CD4-positive, alpha-beta T cell treated with Interleukin-17A for 4 hours (primary cell): ENCODE measurements around the gene RB1.

ENCODE experiments used
- DNase-seq: peaks from one replicate; pipeline ENCODE4 v3.0.0-alpha.2; 2020; ENCODE audit warnings: mixed read lengths

The RB1 gene

GRCh38 chr13:48457578-48458242 is 154.2 kb downstream of the RB1 start:
- no peak for DNase-seq

DNA sequence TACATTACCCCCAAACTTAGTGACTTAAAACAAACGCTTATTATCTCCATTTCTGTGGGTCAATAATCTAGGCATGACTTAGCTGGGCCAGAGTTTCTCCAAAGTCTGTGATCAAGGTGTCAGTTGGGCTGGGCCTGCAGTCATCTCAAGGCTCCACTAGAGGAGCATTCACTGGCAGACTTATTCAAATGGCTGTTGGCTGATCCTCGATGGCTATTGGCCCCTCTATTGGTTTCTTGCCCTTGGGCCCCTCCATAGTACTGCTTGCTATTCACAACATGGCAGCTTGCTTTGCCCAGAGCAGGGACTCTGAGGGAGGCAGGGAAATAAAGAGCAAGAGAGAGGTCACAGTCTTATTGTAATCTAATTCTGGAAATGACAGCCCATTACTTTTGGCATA is 171.7 kb downstream of the RB1 start:
- no peak for DNase-seq

GRCh38 chr13:48476215-48476614 is 172.7 kb downstream of the RB1 start:
- DNase-seq, result no peak

GRCh38 chr13:48476686-48477085 is 173.1 kb downstream of the RB1 start:
- no peak for DNase-seq

DNA sequence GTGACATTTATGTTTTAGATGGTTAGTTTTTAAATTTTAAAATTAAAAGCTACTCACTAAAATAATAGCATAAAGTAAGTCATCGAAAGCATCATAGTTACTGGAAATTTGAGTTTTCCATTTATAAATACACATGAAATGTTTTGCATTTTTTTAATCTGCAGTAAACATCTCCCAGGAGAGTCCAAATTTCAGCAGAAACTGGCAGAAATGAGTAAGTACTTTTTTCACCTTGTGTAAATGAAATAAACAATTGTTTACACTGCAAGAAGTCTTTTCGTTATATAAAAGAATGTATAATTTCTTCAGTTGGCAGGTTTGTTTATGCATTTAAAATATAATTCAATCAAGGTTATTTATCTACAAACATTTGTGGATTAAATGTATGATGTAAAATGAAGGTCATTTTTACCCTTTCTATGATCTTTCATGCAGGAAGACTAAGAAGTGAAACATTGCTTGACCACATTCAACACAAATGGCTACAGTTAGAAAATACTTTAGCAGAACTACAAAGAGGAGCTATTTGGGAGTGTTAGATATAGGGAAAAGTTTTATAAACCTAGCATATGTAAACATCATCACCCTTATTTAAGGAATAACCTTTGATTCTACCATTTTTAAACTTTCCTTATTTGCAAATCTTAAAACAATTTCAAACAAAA is 173.8 kb downstream of the RB1 start:
- DNase-seq, result no peak

DNA sequence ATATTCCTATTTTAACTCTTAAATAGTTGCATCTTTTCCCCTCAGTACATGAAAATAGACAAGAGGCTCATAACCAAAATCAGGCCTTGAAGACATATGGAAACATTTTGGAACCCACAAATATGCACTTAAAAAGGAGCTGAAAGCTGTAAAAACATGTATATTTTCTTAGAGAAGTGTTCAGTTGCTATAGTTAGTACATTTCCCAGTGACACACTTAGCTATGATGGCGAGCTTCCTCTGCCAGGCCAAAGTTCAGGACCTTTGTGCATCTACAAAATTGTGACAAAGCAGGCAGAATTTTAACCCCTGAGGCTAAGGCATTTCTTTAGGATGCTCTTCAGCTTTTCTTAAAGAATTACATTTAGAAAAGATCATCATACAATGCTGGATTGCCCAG is 174.8 kb downstream of the RB1 start:
- DNase-seq, result no peak

DNA sequence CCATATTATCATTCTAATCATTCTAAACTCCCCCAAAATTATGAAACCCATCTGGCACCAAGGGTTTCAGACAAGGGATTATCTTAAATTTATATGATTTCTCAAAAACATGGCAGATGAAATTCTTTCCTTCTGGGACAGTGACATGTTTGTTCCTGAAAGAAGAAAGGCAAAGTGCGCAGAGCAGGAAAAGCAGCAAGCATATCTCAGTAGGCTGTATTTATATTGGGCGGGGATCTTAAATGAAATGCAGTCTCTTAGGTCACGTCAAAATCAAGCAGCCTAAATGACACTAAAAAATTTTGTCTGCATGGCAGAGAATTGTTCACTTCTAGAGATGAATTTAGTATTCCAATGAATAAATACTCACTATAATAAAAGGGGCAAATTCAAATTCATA is 180.0 kb downstream of the RB1 start:
- DNase-seq, result no peak

- no peak for DNase-seq
These were observed 181.9 kb downstream of the RB1 start for GRCh38 chr13:48485432-48485831.

GRCh38 chr13:48486362-48486761 is 182.8 kb downstream of the RB1 start:
- no peak for DNase-seq

- DNase-seq, result no peak
These were observed 183.3 kb downstream of the RB1 start for GRCh38 chr13:48486836-48487235.

DNA sequence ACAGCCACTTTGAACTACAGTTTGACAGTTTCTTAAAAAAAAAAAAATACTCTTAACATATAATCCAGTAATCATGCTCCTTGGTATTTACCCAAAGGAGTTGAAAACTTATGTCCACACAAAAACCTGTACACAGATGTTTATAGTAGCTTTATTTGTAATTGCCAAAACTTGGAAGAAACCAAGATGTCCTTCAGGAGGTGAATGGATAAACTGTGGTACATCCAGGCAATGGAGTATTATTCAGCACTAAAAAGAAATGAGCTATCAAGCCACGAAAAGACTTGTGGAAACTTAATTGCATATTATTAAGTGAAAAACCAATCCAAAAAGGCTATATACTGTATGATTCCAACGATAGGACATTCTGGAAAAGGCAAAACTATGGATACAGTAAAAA is 184.4 kb downstream of the RB1 start:
- DNase-seq, result no peak

DNA sequence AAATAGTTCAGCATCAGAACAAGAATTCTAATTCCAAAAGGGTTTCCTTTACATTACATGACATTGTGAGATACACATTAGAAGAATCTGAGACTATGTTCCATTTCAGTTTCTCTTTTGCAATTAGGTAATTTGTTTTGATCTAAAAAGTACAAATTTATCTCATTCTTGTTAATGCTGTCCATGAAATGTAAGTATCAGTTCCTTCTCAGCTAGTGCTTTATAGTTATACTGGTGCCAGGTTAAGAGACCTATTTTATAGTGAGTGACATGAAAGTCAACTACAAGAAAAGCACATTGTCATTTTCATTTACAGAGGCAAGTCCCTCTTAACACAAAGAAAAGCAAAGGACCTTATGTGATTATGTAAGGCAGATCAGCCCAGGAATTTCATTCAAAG is 185.4 kb downstream of the RB1 start:
- DNase-seq, result no peak

DNA sequence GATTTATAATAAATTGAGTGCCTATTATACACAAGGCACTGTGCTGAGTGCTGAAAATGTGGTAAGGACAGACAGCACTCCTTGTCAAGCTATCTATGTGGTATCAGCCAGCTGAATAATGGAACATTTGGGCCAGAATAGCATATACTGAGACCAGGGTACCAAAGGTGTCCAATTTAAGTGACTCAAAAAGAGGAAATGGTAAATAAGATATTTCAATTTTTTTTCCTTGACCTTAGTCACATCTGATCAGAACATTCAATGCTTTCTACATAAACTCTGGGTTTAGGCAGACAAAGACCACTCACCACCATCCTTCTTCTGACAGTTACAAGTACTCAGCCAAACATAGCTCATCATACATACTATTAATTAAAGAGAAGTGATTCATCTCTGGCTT is 186.1 kb downstream of the RB1 start:
- no peak for DNase-seq

DNA sequence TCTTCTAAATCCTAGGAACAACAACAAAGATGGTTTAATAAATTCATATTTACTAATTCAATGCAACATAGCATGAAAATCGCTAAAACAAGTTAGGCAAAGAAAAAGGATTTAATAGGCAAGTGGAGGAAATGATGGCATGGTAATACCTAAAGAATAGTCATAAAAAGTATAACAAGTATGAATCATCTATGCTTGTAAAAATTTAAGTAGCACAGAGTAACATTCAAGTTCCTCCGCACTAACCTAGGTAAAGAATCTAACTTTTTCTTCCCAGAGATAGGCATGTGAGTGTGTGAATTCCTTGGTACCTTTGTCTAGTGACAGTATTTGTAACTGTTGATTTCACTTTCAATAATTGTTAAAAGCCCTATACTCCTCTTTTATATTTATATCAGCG is 186.7 kb downstream of the RB1 start:
- DNase-seq, result no peak

GRCh38 chr13:48491423-48492095 is 188.0 kb downstream of the RB1 start:
- DNase-seq, result no peak

DNA sequence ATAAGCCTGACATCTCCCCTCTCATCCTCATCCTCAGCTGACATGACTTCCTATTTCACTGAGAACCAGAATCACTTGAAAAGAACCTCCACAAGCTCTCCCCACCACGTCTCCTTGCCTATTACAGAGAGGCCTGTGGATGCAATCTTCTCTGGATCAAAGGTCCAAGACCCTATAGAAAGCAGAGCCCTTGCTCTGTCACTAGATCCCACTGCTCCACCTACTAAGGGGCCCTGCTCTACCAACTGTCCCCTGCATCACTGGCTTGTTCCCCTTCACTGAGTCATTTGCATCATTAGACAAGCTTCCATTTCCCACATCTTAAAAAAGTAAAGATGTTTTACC is 188.5 kb downstream of the RB1 start:
- DNase-seq, result peak; percentile 41

DNA sequence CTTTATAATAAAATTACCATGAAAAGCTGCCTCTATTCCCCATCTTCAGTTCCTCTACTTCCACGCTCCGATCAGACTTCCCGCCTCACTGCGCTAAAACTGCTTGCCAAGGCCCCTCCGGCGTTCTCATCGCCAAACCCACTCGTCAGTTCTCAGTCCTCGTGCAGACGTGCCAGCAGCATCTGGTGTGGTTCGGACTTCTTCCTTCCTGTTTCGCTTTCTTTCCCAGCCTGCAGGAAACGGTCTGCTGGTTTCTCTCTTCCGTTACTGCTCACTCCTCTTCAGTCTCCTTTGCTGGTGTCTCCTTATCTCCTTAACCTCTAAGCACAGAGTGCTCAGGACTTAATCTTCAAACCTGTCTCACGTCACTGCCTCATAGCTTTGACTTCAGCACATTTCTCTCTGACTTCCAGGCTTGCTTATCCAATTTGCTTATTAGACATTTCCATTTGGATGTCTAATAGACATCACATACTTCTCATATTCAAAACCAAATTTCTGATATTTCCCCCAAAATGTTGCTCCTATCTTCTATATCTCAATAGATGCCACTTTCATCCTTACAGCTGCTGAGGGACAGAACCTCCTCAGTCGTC is 189.0 kb downstream of the RB1 start:
- DNase-seq, result peak; percentile 77

GRCh38 chr13:48493066-48493765 is 189.7 kb downstream of the RB1 start:
- peak; percentile 28 for DNase-seq

GRCh38 chr13:48493851-48494250 is 190.3 kb downstream of the RB1 start:
- DNase-seq, result no peak

DNA sequence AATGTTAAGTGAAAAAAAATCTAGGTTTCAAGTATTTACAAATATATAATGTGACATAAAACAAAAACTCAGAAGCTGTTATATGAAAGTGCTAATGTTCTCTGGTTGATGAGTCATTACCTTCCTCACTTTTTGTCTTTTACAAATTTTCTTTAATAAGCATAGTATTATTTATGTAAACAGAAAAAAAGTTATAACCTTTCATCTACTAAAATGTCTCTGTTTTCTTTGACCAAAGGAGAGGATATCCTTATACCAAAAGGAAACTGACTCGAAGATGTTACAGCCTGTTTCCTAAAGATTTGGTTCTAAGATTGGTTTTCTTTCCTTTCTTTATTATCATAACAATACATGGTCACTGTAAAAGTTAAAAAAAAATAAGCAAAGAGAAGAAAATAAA is 191.3 kb downstream of the RB1 start:
- DNase-seq, result no peak

- DNase-seq, result peak; percentile 31
These were observed 193.0 kb downstream of the RB1 start for GRCh38 chr13:48496271-48497161.

GRCh38 chr13:48497669-48498068 is 194.1 kb downstream of the RB1 start:
- no peak for DNase-seq
